ENCODE measurements around the gene RIPOR2.

The RIPOR2 gene, protein sequence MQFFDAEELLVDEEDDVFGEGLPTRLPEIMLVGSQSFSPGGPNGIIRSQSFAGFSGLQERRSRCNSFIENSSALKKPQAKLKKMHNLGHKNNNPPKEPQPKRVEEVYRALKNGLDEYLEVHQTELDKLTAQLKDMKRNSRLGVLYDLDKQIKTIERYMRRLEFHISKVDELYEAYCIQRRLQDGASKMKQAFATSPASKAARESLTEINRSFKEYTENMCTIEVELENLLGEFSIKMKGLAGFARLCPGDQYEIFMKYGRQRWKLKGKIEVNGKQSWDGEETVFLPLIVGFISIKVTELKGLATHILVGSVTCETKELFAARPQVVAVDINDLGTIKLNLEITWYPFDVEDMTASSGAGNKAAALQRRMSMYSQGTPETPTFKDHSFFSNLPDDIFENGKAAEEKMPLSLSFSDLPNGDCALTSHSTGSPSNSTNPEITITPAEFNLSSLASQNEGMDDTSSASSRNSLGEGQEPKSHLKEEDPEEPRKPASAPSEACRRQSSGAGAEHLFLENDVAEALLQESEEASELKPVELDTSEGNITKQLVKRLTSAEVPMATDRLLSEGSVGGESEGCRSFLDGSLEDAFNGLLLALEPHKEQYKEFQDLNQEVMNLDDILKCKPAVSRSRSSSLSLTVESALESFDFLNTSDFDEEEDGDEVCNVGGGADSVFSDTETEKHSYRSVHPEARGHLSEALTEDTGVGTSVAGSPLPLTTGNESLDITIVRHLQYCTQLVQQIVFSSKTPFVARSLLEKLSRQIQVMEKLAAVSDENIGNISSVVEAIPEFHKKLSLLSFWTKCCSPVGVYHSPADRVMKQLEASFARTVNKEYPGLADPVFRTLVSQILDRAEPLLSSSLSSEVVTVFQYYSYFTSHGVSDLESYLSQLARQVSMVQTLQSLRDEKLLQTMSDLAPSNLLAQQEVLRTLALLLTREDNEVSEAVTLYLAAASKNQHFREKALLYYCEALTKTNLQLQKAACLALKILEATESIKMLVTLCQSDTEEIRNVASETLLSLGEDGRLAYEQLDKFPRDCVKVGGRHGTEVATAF

DNA sequence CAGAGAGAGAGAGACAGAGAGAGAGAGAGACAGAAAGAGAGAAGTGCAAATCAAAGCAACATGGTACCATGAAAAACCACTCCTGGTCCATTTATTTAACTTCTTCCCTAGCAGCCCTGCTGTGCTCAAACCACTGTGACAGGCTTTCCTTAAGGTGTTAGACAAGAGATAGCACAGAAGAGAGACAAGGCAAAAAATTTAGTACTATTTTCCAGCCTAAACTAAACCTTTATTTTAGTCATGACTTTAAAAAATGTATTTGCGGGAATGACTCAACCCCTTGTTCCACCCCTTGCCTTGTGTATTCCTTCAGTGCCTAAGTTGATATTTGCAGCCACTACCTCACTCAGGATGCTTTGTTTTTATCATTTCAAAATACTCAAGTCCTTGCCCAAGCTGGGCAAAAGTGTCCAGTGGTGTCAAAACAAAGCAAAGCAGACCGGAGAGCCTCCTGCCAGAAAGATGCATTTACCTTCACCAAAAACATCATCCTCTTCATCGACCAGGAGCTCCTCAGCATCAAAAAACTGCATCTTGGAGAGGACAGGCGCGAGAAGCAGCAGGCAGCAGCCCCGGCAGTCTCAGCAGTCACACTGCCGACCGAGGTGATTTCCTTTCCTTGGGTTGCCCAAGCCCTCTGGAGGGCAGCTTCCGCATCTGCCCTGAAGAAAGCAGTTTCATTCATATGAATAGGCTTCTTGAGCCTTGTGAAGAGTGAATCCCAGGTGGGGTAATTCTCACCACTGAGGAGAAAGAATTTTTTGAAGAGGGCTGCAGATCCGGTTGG lies at the start of gene RIPOR2:
TSS of gene RIPOR2 (minus strand) at position 595 of the 787 bp plus-strand sequence. CDS start at position 533, 62 bp downstream.
- Histone ChIP-seq H3K9me3 (ENCODE audit: control insufficient read depth in 2 of 2, low read length in 2 of 2) (no peaks in the 10 kb centered on the region), H3K27ac (ENCODE audit: low read depth in 2 of 2, low read length in 2 of 2) (peak within 1 kb of the TSS in 1 of 2 donors; percentile 56), H3K36me3 (ENCODE audit: control insufficient read depth in 2 of 2, insufficient read depth in 2 of 2, low read length in 2 of 2) (no peaks in the 10 kb centered on the region), H3K4me3 (ENCODE audit: low read length in 2 of 2) (peak within 1 kb of the TSS in 1 of 2 donors; percentile 67), H3K27me3 (ENCODE audit: control insufficient read depth in 2 of 2, insufficient read depth in 2 of 2, low read length in 2 of 2) (peaks cover 0 to 2% of the 10 kb centered on the region in 2 donors), H3K9ac (ENCODE audit: low read depth in 1 of 2, low read length in 2 of 2) (peak within 1 kb of the TSS; percentile 9 to 31), H3K4me1 (ENCODE audit: control insufficient read depth in 2 of 2, insufficient read depth in 2 of 2, low read length in 2 of 2) (no peaks in the 10 kb centered on the region)

DNA sequence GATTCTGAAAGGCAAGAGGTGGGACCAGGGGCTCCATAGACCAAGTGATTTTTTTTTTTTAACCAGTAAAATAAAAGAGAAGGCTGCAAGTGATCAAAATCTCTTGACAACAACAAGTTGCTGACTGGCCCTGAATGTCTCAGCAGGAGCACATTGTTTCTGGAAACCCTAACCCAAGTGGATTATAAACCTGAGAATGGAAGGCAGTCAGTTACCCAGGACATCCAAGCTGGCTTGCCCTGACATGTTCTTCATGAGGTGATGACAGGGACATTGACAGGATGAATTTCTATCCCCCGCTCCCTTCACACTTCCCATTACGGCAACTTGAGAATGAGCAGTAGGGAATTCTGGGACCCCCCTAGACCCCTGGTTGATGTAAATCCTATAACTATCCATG lies 49.6 kb upstream of the RIPOR2 start:
- Histone ChIP-seq H3K36me3 (ENCODE audit: control insufficient read depth in 2 of 2, insufficient read depth in 2 of 2, low read length in 2 of 2) (no peaks in the 10 kb centered on the region), H3K9ac (ENCODE audit: low read depth in 1 of 2, low read length in 2 of 2) (no peak overlapping the region), H3K4me1 (ENCODE audit: control insufficient read depth in 2 of 2, insufficient read depth in 2 of 2, low read length in 2 of 2) (peaks cover 0 to 4% of the 10 kb centered on the region in 2 donors), H3K9me3 (ENCODE audit: control insufficient read depth in 2 of 2, low read length in 2 of 2) (peaks cover 0 to 2% of the 10 kb centered on the region in 2 donors), H3K4me3 (ENCODE audit: low read length in 2 of 2) (no peak overlapping the region), H3K27me3 (ENCODE audit: control insufficient read depth in 2 of 2, insufficient read depth in 2 of 2, low read length in 2 of 2) (no peaks in the 10 kb centered on the region), H3K27ac (ENCODE audit: low read depth in 2 of 2, low read length in 2 of 2) (no peak overlapping the region)

DNA sequence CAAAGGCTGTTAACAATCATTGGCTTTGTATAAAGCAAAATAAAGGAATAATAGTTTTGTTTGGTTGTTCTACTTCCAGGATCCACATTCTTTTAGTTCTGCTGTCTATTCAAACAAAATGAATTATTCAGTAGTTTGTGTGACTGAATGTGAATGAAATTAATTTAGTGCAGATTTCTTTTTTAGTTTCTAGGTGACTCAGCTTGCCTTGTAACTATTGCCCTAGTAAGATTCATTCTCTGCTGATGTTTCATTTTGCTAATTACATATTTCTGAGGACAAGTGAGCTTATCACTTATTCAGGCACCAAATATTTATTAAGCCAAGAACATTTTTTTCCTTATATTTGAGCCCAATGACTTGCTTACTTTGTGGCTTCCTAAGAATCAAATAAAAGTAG lies 46.5 kb upstream of the RIPOR2 start:
- H3K4me3 ChIP-seq (ENCODE audit: low read length in 2 of 2) = no peak overlapping the region

DNA sequence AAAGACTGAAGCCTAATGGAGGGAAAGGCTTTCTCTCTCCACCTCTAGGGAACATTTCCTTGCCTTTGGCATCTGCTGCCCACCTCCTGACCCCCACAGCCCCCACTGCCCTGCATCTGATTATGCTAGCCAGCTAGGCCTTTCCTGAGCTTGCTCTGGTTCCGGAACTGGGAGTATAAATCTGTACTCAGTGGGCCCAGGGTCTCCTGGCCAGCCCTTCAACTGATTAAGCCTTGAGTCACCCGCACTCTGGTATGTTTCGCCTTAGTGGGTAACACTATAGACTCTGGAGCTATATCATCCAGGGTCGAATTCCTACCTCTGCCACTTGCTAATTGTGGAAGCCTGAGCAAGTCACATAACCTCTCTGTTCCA lies 45.6 kb upstream of the RIPOR2 start:
- no peak overlapping the region for H3K27ac ChIP-seq (ENCODE audit: low read depth in 2 of 2, low read length in 2 of 2)

More for the DNA sequence above, 46.5 kb upstream of the RIPOR2 start:
- Histone ChIP-seq H3K27me3 (ENCODE audit: control insufficient read depth in 2 of 2, insufficient read depth in 2 of 2, low read length in 2 of 2) (no peaks in the 10 kb centered on the region), H3K36me3 (ENCODE audit: control insufficient read depth in 2 of 2, insufficient read depth in 2 of 2, low read length in 2 of 2) (no peaks in the 10 kb centered on the region), H3K4me1 (ENCODE audit: control insufficient read depth in 2 of 2, insufficient read depth in 2 of 2, low read length in 2 of 2) (peaks cover 0 to 4% of the 10 kb centered on the region in 2 donors), H3K9me3 (ENCODE audit: control insufficient read depth in 2 of 2, low read length in 2 of 2) (no peaks in the 10 kb centered on the region), H3K27ac (ENCODE audit: low read depth in 2 of 2, low read length in 2 of 2) (no peak overlapping the region), H3K9ac (ENCODE audit: low read depth in 1 of 2, low read length in 2 of 2) (no peak overlapping the region)

DNA sequence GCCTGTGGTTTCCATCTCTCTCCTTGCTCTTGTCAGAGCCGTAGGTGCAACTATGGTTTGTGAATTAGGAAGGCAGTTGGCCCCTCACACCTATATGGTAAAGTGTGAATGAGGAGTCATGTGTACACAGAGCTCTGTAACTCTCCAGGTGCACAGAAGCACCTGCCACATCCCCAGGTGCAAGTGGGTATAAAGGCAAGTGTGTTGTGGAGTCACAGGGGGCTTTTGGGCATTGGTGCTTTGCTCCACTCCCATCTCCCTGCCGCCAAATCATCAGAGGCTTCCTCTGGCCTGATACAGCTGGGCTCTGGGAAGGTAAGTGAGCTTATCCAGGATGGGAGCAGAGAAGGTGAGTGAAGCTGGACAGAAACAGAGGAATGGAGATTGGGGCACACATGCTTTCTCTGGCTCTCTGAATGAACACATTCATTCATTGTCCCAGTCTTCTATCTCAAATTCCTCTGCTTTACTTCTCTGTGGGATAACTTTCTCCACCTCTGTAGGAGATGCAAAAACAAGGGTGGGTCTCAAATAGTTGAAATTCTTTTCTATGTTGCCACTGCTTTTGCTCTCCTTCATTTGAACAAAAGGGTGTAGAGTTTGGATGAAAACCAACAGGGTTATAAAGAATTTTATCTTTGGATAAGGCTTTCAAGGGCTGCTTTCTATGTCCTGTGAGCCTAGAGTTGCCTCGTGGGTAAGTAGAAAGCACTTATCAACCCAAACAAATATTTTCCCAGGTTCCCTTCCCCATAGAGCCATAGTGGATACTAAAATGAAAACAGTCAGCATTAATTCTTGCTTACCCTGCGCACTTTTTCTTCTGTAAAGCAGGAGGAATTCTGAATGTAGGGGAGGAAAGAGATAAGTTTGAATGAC lies 45.0 kb upstream of the RIPOR2 start:
- H3K4me1 ChIP-seq (ENCODE audit: control insufficient read depth in 2 of 2, insufficient read depth in 2 of 2, low read length in 2 of 2) = peaks cover 0 to 4% of the 10 kb centered on the region in 2 donors
- no peak overlapping the region for H3K27ac ChIP-seq (ENCODE audit: low read depth in 2 of 2, low read length in 2 of 2)
- no peak overlapping the region for H3K4me3 ChIP-seq (ENCODE audit: low read length in 2 of 2)

More for the DNA sequence above, 45.6 kb upstream of the RIPOR2 start:
- Histone ChIP-seq H3K9me3 (ENCODE audit: control insufficient read depth in 2 of 2, low read length in 2 of 2) (no peaks in the 10 kb centered on the region), H3K9ac (ENCODE audit: low read depth in 1 of 2, low read length in 2 of 2) (no peak overlapping the region), H3K4me1 (ENCODE audit: control insufficient read depth in 2 of 2, insufficient read depth in 2 of 2, low read length in 2 of 2) (peaks cover 0 to 4% of the 10 kb centered on the region in 2 donors), H3K4me3 (ENCODE audit: low read length in 2 of 2) (no peak overlapping the region), H3K27me3 (ENCODE audit: control insufficient read depth in 2 of 2, insufficient read depth in 2 of 2, low read length in 2 of 2) (no peaks in the 10 kb centered on the region), H3K36me3 (ENCODE audit: control insufficient read depth in 2 of 2, insufficient read depth in 2 of 2, low read length in 2 of 2) (no peaks in the 10 kb centered on the region)

DNA sequence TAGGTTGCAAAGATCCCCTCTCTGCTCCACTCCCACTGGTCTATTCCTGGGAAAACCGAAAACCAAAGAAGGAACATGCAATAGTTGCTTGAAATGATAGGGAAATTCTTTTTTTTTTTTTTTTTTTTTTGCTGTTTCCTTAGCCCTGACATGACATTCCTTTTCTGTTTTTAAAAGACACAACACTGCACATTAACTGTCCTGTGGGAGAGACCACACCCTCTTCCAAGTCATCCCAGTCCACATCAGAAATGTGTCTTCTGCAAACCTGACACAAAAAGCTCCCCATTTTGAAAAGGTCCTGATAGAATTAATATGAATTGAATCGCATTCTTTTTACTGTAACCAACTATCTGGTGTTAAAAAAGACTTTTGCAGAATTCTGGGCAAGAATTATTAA lies 43.4 kb upstream of the RIPOR2 start:
- no peaks in the 10 kb centered on the region for H3K27me3 ChIP-seq (ENCODE audit: control insufficient read depth in 2 of 2, insufficient read depth in 2 of 2, low read length in 2 of 2)
- H3K36me3 ChIP-seq (ENCODE audit: control insufficient read depth in 2 of 2, insufficient read depth in 2 of 2, low read length in 2 of 2) = no peaks in the 10 kb centered on the region
- no peak overlapping the region for H3K27ac ChIP-seq (ENCODE audit: low read depth in 2 of 2, low read length in 2 of 2)
- H3K9me3 ChIP-seq (ENCODE audit: control insufficient read depth in 2 of 2, low read length in 2 of 2) = no peaks in the 10 kb centered on the region
- H3K4me1 ChIP-seq (ENCODE audit: control insufficient read depth in 2 of 2, insufficient read depth in 2 of 2, low read length in 2 of 2) = peaks cover 0 to 4% of the 10 kb centered on the region in 2 donors
- no peak overlapping the region for H3K9ac ChIP-seq (ENCODE audit: low read depth in 1 of 2, low read length in 2 of 2)
- H3K4me3 ChIP-seq (ENCODE audit: low read length in 2 of 2) = no peak overlapping the region

More for the DNA sequence above, 45.0 kb upstream of the RIPOR2 start:
- Histone ChIP-seq H3K36me3 (ENCODE audit: control insufficient read depth in 2 of 2, insufficient read depth in 2 of 2, low read length in 2 of 2) (no peaks in the 10 kb centered on the region), H3K9me3 (ENCODE audit: control insufficient read depth in 2 of 2, low read length in 2 of 2) (no peaks in the 10 kb centered on the region), H3K9ac (ENCODE audit: low read depth in 1 of 2, low read length in 2 of 2) (no peak overlapping the region), H3K27me3 (ENCODE audit: control insufficient read depth in 2 of 2, insufficient read depth in 2 of 2, low read length in 2 of 2) (no peaks in the 10 kb centered on the region)

DNA sequence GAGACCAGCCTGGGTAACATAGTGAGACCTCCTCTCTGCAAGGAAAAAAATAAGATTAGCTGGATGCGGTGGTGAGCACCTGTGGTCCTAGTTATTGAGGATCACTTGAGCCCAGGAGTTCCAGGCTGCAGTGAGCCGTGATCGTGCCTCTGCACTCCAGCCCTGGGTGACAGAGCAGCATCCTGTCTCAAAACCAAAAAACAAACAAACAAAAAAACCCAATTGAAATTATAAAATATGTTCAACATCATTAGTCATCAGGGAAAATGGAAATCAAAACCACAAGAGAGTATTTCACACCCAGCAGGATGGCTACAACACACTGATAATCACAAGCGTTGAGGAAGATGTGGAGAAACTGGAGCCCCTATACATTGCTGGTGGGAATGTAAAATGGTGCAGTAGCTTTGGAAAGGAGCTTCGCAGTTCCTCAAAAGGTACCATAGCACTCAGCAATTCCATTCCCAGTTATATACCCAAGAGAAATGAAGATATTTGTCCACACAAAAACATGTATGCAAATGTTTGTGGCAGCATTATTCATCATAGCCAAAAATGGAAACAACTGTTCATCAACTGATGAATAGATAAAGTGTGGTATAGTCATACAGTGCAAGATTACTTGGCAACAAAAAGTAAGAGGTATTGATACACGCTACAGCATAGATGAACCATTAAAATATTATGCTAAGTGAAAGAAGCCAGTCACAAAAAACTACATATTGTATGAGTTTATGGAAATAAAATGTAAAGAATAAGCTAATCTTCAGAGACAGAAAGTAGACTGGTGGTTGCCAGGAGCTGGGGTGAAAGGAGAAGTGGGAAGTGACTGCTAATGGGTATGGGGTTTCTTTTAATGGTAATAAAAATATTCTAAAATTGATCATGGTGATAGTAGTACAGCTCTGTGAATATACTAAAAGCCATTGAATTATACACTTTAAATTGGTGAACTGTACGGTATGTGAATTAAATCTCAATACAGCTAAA lies 38.7 kb upstream of the RIPOR2 start:
- no peak overlapping the region for H3K27ac ChIP-seq (ENCODE audit: low read depth in 2 of 2, low read length in 2 of 2)
- no peaks in the 10 kb centered on the region for H3K27me3 ChIP-seq (ENCODE audit: control insufficient read depth in 2 of 2, insufficient read depth in 2 of 2, low read length in 2 of 2)
- H3K9me3 ChIP-seq (ENCODE audit: control insufficient read depth in 2 of 2, low read length in 2 of 2) = no peaks in the 10 kb centered on the region
- no peaks in the 10 kb centered on the region for H3K4me1 ChIP-seq (ENCODE audit: control insufficient read depth in 2 of 2, insufficient read depth in 2 of 2, low read length in 2 of 2)
- H3K36me3 ChIP-seq (ENCODE audit: control insufficient read depth in 2 of 2, insufficient read depth in 2 of 2, low read length in 2 of 2) = no peaks in the 10 kb centered on the region
- H3K4me3 ChIP-seq (ENCODE audit: low read length in 2 of 2) = no peak overlapping the region
- no peak overlapping the region for H3K9ac ChIP-seq (ENCODE audit: low read depth in 1 of 2, low read length in 2 of 2)

DNA sequence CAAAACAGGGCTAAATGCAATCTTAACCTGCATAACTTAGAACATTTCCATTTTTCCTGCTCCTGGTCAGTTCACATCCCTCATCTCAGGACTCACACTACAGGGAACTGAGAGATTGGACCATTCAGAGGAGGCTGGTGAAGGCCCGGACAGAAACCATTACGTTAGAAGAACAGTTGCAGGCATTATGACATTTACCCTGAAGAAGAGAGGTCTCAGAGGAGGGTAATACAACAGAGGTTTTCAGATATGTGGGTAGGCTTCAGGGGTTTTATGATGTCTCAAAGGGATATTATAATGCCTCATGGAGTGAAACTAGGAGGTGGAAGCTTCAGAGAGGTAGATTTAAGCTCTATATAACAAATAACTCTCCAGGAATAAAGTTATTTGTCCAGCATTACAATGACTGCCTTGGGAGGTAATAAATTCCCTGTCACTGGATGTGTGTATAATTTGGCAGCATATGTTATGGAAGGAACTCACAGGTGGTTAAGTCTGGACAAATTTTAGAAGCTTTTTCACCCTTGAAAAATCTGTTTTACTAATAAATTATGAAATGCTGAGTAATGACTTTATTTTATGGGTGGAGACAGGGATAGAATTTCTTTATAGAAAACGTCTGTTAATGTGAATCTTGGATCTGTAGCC lies 36.7 kb upstream of the RIPOR2 start:
- H3K9ac ChIP-seq (ENCODE audit: low read depth in 1 of 2, low read length in 2 of 2) = no peak overlapping the region
- no peaks in the 10 kb centered on the region for H3K9me3 ChIP-seq (ENCODE audit: control insufficient read depth in 2 of 2, low read length in 2 of 2)

More for the DNA sequence above, 36.7 kb upstream of the RIPOR2 start:
- Histone ChIP-seq H3K4me3 (ENCODE audit: low read length in 2 of 2) (no peak overlapping the region), H3K27ac (ENCODE audit: low read depth in 2 of 2, low read length in 2 of 2) (no peak overlapping the region), H3K36me3 (ENCODE audit: control insufficient read depth in 2 of 2, insufficient read depth in 2 of 2, low read length in 2 of 2) (no peaks in the 10 kb centered on the region), H3K4me1 (ENCODE audit: control insufficient read depth in 2 of 2, insufficient read depth in 2 of 2, low read length in 2 of 2) (no peaks in the 10 kb centered on the region), H3K27me3 (ENCODE audit: control insufficient read depth in 2 of 2, insufficient read depth in 2 of 2, low read length in 2 of 2) (no peaks in the 10 kb centered on the region)

Data from mucosa of rectum (tissue), 2 donors.